A549 (cell line): ENCODE results near the gene LRRC4.

Source experiments
- KDM5A ChIP-seq: fragments of 200-600 bp; sonication (generic); IDR thresholded peaks from 2 replicates; pipeline ENCODE4 v1.6.1; 2016; ENCODE audit warnings: antibody characterized with exemption, mild to moderate bottlenecking
- NR3C1 ChIP-seq: fragments of >200 bp; sonication (Bioruptor Twin); formaldehyde crosslinking; IDR thresholded peaks from 3 replicates; pipeline ENCODE4 v1.6.1; 2017
- TF ChIP-seq, protein P1 (sequence below): fragments of >200 bp; sonication (Bioruptor Twin); formaldehyde crosslinking; IDR thresholded peaks from 3 replicates; pipeline ENCODE4 v1.5.1; 2016

DNA sequence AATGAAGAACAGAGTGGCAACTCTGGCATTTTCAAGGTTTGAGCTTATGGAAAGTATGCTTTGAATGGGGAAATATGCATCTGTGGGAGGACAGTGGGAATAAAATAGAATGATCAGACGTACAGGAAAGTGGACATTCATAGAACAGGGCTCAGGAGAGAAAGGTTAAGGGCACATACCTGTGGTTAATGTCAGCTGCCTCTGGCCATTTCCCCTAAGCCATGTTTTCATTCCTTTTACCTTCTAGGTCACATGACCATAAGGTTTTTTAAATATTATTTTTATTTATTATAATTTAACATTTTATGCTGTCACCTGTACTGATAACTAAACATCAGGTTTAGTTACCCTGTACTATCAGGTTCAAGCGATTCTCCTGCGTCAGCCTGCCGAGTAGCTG lies 52.8 kb downstream of the LRRC4 start:
- no peak for TF ChIP-seq NR3C1
- TF ChIP-seq, protein P1, sequence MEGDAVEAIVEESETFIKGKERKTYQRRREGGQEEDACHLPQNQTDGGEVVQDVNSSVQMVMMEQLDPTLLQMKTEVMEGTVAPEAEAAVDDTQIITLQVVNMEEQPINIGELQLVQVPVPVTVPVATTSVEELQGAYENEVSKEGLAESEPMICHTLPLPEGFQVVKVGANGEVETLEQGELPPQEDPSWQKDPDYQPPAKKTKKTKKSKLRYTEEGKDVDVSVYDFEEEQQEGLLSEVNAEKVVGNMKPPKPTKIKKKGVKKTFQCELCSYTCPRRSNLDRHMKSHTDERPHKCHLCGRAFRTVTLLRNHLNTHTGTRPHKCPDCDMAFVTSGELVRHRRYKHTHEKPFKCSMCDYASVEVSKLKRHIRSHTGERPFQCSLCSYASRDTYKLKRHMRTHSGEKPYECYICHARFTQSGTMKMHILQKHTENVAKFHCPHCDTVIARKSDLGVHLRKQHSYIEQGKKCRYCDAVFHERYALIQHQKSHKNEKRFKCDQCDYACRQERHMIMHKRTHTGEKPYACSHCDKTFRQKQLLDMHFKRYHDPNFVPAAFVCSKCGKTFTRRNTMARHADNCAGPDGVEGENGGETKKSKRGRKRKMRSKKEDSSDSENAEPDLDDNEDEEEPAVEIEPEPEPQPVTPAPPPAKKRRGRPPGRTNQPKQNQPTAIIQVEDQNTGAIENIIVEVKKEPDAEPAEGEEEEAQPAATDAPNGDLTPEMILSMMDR: no peak
- no peak for TF ChIP-seq KDM5A
